Transverse colon (tissue), 4 donors: Measurements from ENCODE around the gene PRKAG1. TPM values are rescaled to one million over a fixed set of nuclear protein-coding genes. Genes with fewer than 3 reads are reported as not detected.

Source experiments
- DNase-seq: peaks from one replicate; pipeline ENCODE4 v3.0.0-alpha.2; 2019
- H3K27ac ChIP-seq, 4 donors: fragments of 200-600 bp; sonication (generic); 2 replicates each; pipeline ENCODE4 v1.5.1; 2016 to 2018; ENCODE audit warnings: inconsistent platforms in 4 of 4
- H3K27me3 ChIP-seq: fragments of 200-600 bp; sonication (generic); 2 replicates; pipeline ENCODE4 v1.5.1; 2017; ENCODE audit warnings: inconsistent platforms
- H3K36me3 ChIP-seq, 4 donors: fragments of 200-600 bp; sonication (generic); 2 replicates each; pipeline ENCODE4 v1.5.1; 2017 to 2019; ENCODE audit warnings: inconsistent platforms in 4 of 4
- H3K4me1 ChIP-seq, 4 donors: fragments of 200-600 bp; sonication (generic); 2 replicates each; pipeline ENCODE4 v1.5.1; 2017 to 2020; ENCODE audit warnings: inconsistent platforms in 4 of 4
- H3K4me3 ChIP-seq, 4 donors: fragments of 200-600 bp; sonication (generic); 1 replicate in 1 of 4; 2 replicates in 3 of 4; pipeline versions ENCODE4 v1.5.1 to v1.6.1; 2017 to 2019; ENCODE audit warnings: inconsistent platforms in 4 of 4
- H3K9me3 ChIP-seq, 2 donors: fragments of 200-600 bp; sonication (generic); 2 replicates each; pipeline ENCODE4 v1.5.1; 2017 to 2019; ENCODE audit warnings: inconsistent platforms in 2 of 2
- EP300 ChIP-seq: sonication (generic); formaldehyde crosslinking; IDR thresholded peaks from one replicate; pipeline ENCODE4 v1.6.1; 2017; ENCODE audit warnings: antibody characterized with exemption, low read depth
- POLR2A ChIP-seq: fragments of 450-650 bp; IDR thresholded peaks from one replicate; pipeline ENCODE4 v1.6.1; 2016; ENCODE audit warnings: antibody characterized with exemption, mild to moderate bottlenecking, moderate library complexity
- POLR2AphosphoS5 ChIP-seq, 3 donors: sonication (generic); formaldehyde crosslinking; IDR thresholded peaks; one replicate each; pipeline ENCODE4 v1.6.1; 2016; ENCODE audit warnings: antibody characterized with exemption in 3 of 3
- WGBS, 2 donors: methylation state at CpG; one replicate each; pipeline ENCODE4 v1.1.5; 2018; ENCODE audit warnings: low coverage in 1 of 2; 5-methylcytosine and 5-hydroxymethylcytosine counted together
- in situ Hi-C, 4 donors: fragments of 200-750 bp; cut with MboI; loops; one replicate each; pipeline versions ENCODE4 v1.15.0 to v1.15.1; 2017; ENCODE audit warnings: low sequenced_read_pairs in 3 of 4, low pct_ligation_motif_present in 1 of 4, low pct_unique_long_range_greater_than_20kb in 1 of 4
- intact Hi-C: fragments of 100-400 bp; cut with DNase I; formaldehyde crosslinking; loops from one replicate; pipeline ENCODE4 v1.15.1; 2023; ENCODE audit warnings: low total_unique reads
- total RNA-seq, 4 donors: library from RNA; depleted of rRNA; stranded (reverse); fragments of >200 nt; gene quantifications; one replicate each; pipeline ENCODE4 v1.1.0, GENCODE V29; 2016
- TF ChIP-seq, protein P1 (sequence below), 5 experiments: fragments of 200-600 bp in 3 of 5; fragments of 450-650 bp in 2 of 5; sonication (generic) in 3 of 5; IDR thresholded peaks; 1 replicate in 2 of 5; 2 replicates in 3 of 5; pipeline ENCODE4 v1.5.1; 2016 to 2017; ENCODE audit warnings: antibody characterized with exemption in 5 of 5, inconsistent platforms in 3 of 5, mild to moderate bottlenecking in 2 of 5, moderate library complexity in 1 of 5

The PRKAG1 gene
- total RNA-seq, 4 donors from 2014 or later, result 21.7 to 44.0 (median 42.3) TPM

DNA sequence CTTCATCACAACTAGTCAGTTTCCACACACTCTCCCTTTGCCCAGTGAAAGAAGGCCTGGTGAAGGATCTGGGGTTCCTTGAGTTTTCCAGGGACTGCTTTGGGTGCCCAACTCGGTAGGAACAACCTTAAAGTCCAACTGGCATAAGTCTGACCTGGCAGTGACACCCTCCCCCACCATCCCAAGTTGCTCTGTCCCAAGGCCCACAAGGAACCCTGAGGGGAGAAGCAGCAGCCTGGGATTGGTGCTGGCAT lies 40.4 kb upstream of the PRKAG1 start:
- intact Hi-C loops, result no loop called here
- no peak for TF ChIP-seq POLR2AphosphoS5 (IDR thresholded peaks at IDR 0.05)
- TF ChIP-seq, protein P1, sequence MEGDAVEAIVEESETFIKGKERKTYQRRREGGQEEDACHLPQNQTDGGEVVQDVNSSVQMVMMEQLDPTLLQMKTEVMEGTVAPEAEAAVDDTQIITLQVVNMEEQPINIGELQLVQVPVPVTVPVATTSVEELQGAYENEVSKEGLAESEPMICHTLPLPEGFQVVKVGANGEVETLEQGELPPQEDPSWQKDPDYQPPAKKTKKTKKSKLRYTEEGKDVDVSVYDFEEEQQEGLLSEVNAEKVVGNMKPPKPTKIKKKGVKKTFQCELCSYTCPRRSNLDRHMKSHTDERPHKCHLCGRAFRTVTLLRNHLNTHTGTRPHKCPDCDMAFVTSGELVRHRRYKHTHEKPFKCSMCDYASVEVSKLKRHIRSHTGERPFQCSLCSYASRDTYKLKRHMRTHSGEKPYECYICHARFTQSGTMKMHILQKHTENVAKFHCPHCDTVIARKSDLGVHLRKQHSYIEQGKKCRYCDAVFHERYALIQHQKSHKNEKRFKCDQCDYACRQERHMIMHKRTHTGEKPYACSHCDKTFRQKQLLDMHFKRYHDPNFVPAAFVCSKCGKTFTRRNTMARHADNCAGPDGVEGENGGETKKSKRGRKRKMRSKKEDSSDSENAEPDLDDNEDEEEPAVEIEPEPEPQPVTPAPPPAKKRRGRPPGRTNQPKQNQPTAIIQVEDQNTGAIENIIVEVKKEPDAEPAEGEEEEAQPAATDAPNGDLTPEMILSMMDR (IDR thresholded peaks at IDR 0.05), result no peak
- H3K4me1 ChIP-seq, result peaks cover 34 to 47% (median 43%) of the 10 kb centered on the region in 4 donors
- H3K4me3 ChIP-seq, result peak overlapping the region; percentile 82 to 91 (median 89)
- H3K9me3 ChIP-seq, result no peaks in the 10 kb centered on the region
- WGBS, 2 donors, result 0% methylated on average over 1 of the region's 1 CpG; no CpG with 5 or more reads in 1 of the 2 donors
- no peaks in the 10 kb centered on the region for H3K27me3 ChIP-seq
- peaks cover 0 to 5% (median under 1%) of the 10 kb centered on the region in 4 donors for H3K36me3 ChIP-seq
- H3K27ac ChIP-seq, result peak overlapping the region; percentile 96 to 98 (median 96)
- in situ Hi-C loops, result no loop called here
- no peak for DNase-seq

DNA sequence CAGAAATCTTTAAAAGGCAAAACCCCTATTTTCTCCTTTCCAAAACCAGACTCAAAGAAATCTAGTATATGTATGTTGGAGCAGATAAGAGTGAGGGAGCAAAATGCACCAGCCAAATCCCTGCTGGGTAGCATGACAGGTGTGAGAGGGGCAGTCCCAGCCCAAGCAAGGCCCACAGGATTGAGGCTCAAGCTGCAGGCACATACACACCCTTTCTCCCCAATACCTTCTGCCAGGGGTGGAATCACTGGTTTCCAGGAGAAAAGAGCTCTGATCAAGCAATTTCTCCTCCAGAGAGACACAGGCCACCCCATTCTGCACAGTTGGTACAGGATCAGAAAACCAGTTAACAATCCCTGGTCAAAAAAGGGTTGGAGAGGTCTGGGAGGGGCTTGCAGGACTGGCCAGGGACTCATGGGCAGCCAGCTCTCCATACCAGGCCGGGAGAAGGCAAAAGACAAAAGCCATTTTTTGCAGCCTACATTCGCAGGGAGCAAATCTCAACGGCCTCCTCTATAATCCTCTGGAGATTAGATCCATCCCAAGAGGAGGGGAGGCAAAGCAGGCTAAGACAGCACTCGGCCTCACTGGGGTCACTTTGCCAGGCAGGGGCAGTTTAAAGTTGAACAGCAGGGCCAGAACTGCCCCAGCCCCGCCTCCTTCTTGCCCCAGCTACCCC lies 39.9 kb upstream of the PRKAG1 start:
- Histone ChIP-seq H3K9me3 (no peaks in the 10 kb centered on the region), H3K4me1 (peaks cover 34 to 47% (median 43%) of the 10 kb centered on the region in 4 donors), H3K36me3 (peaks cover 0 to 10% (median 3%) of the 10 kb centered on the region in 4 donors), H3K27me3 (no peaks in the 10 kb centered on the region), H3K27ac (peak overlapping the region; percentile 96 to 98 (median 96)), H3K4me3 (peak overlapping the region; percentile 82 to 91 (median 89))
- intact Hi-C loops (no loop called here), in situ Hi-C loops (no loop called here)
- 0 to 6% methylated on average over 1 to 5 of the region's 5 CpGs for WGBS, 2 donors
- TF ChIP-seq POLR2A (no peak), POLR2AphosphoS5 (IDR thresholded peaks at IDR 0.05) (no peak), EP300 (no peak)
- TF ChIP-seq, protein P1 (IDR thresholded peaks at IDR 0.05), result no peak
- DNase-seq, result no peak

DNA sequence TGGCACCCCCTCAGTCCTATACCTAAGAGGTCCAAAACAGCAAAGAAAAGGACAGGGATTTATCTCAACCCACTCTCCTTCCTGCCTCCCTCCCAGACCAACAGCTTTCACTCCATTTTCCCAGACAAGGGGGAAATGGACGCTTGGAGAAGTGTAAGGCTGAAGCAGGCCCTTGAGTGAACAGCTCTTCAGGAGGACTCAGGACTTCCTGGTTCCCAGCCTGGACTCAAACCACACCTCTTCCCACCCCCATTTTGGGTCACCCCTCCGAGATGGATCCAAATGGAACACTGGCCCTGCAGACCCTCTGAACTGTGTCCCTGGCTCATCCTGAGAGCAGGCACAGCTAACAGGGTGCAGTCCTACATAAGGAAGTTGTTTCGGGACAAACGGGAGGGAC lies 39.3 kb upstream of the PRKAG1 start:
- DNase-seq, result no peak
- H3K9me3 ChIP-seq, result no peaks in the 10 kb centered on the region
- intact Hi-C loops, result no loop called here
- H3K4me3 ChIP-seq, result peak overlapping the region; percentile 15 to 91 (median 86)
- H3K27ac ChIP-seq, result peak overlapping the region; percentile 96 to 98 (median 96)
- peaks cover 0 to 16% (median 6%) of the 10 kb centered on the region in 4 donors for H3K36me3 ChIP-seq
- H3K4me1 ChIP-seq, result peaks cover 34 to 47% (median 43%) of the 10 kb centered on the region in 4 donors
- TF ChIP-seq, protein P1 (IDR thresholded peaks at IDR 0.05), result no peak
- peak; percentile 34 for TF ChIP-seq POLR2A
- in situ Hi-C loops, result no loop called here
- WGBS, 2 donors, result 0 to 2% methylated on average over 2 to 4 of the region's 4 CpGs
- H3K27me3 ChIP-seq, result no peaks in the 10 kb centered on the region

DNA sequence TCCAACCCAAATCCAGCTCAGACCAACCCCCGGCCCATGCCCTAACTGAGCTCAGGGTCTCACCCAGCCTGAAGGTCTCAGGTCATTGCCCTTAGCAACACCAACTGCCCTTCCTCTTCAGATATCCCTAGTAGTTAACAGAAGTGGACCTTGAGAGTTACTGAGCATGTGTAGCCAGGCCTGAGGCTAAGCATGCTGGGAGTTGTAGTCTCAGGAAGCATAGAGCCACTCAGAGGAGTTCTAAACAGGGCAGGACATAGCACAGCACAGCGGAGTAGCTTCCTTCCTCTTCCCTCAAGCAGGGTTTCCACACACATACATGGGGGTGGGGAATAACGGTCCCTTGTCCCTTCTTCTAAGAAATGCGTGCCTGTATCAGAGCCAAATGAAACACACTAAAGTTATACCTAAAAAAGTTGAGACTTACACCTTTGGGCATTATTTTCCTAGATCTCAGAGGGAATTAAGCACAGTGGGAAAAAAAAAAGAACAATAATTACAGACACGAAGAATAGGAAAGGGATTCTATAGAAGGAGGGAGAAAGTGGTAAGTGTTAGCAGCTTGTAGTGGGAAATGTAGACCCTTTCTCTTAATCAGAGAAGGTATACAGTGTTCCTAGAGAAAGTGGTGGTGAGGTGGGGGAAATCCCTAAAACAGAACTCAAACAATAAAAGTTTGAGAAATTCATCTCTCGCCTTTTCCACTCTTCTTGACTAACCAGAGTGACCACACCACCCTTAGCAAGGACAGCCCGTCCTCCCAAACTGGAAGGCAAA lies 37.6 kb upstream of the PRKAG1 start:
- TF ChIP-seq, protein P1 (IDR thresholded peaks at IDR 0.05), result no peak
- TF ChIP-seq POLR2AphosphoS5 (IDR thresholded peaks at IDR 0.05) (no peak), POLR2A (no peak), EP300 (no peak)
- in situ Hi-C loops, result no loop called here
- intact Hi-C loops, result no loop called here
- H3K9me3 ChIP-seq, result no peaks in the 10 kb centered on the region
- H3K4me1 ChIP-seq, result peaks cover 34 to 43% (median 41%) of the 10 kb centered on the region in 4 donors
- WGBS, 2 donors, result 29 to 36% methylated on average over 5 to 7 of the region's 7 CpGs
- peaks cover 0 to 27% (median 13%) of the 10 kb centered on the region in 4 donors for H3K36me3 ChIP-seq
- H3K27me3 ChIP-seq, result no peaks in the 10 kb centered on the region
- peak overlapping the region; percentile 13 to 53 (median 28) for H3K27ac ChIP-seq
- peak; percentile 68 for DNase-seq
- H3K4me3 ChIP-seq, result peak overlapping the region in 1 of 4 donors; percentile 15
